Lung (tissue), 12 donors: Measurements from ENCODE around the gene GDE1. TPM values are rescaled to one million over a fixed set of nuclear protein-coding genes. Genes with fewer than 3 reads are reported as not detected.

Experiments used
- ATAC-seq: fragments of 200-7000 bp; cut with Tn5 transposase; one replicate; pipeline ENCODE4 v1.9.1; 2020; ENCODE audit warnings: moderate number of reproducible peaks; ENCODE audit not compliant: insufficient read depth, low FRiP score
- DNase-seq, 3 donors: peaks; one replicate each; pipeline ENCODE4 v3.0.0-alpha.2; 2013 to 2017
- H3K27ac ChIP-seq, 2 donors: one replicate each; pipeline ENCODE4 v1.5.1; 2013; ENCODE audit warnings: mild to moderate bottlenecking in 2 of 2, moderate library complexity in 2 of 2, control low read depth in 1 of 2, inconsistent platforms in 1 of 2, low read depth in 1 of 2, low read length in 1 of 2
- H3K27me3 ChIP-seq, 3 donors: one replicate each; pipeline ENCODE4 v1.5.1; 2013; ENCODE audit warnings: low read length in 2 of 3; ENCODE audit not compliant: control insufficient read depth in 3 of 3, insufficient read depth in 3 of 3
- H3K36me3 ChIP-seq, 4 donors: one replicate each; pipeline ENCODE4 v1.5.1; 2013; ENCODE audit warnings: low read length in 4 of 4, mild to moderate bottlenecking in 1 of 4, moderate library complexity in 1 of 4; ENCODE audit not compliant: control insufficient read depth in 4 of 4, insufficient read depth in 4 of 4
- H3K4me1 ChIP-seq, 5 donors: one replicate each; pipeline ENCODE4 v1.5.1; 2013; ENCODE audit warnings: low read length in 5 of 5, mild to moderate bottlenecking in 2 of 5, moderate library complexity in 1 of 5; ENCODE audit not compliant: control insufficient read depth in 5 of 5, insufficient read depth in 5 of 5
- H3K4me3 ChIP-seq: one replicate; pipeline ENCODE4 v1.5.1; 2013; ENCODE audit warnings: mild to moderate bottlenecking, control low read depth, moderate library complexity
- H3K9ac ChIP-seq, 2 donors: one replicate each; pipeline ENCODE4 v1.5.1; 2013; ENCODE audit warnings: low read length in 2 of 2, control low read depth in 1 of 2; ENCODE audit not compliant: insufficient read depth in 1 of 2
- H3K9me3 ChIP-seq, 4 donors: one replicate each; pipeline ENCODE4 v1.5.1; 2013; ENCODE audit warnings: low read length in 3 of 4, mild to moderate bottlenecking in 1 of 4, moderate library complexity in 1 of 4; ENCODE audit not compliant: control insufficient read depth in 4 of 4, insufficient read depth in 3 of 4
- WGBS, 2 donors: extraction: QIAGEN DNeasy Blood & Tissue Kit; methylation state at CpG; one replicate each; pipeline ENCODE4 v1.1.7; 2013; 5-methylcytosine and 5-hydroxymethylcytosine counted together
- polyA plus RNA-seq, 2 donors: library from polyadenylated mRNA; stranded (reverse); fragments of 200-250 nt; gene quantifications; one replicate each; pipeline ENCODE4 v1.2.1, GENCODE V29; 2013
- total RNA-seq, 2 donors: library from RNA; depleted of rRNA in 1 of 2; stranded (reverse); fragments of >200 nt in 1 of 2; gene quantifications; one replicate each; pipeline ENCODE4 v1.2.1, GENCODE V29; 2014 to 2021
- TF ChIP-seq, protein P1 (sequence below): IDR thresholded peaks from 2 replicates; pipeline ENCODE4 v1.5.1; 2012; ENCODE audit warnings: mild to moderate bottlenecking; ENCODE audit errors: control extremely low read depth, extremely low read depth
- donor health status: control.
- donor health status: control.
- donor health status: Bipolar disorder and iron deficiency.
- donor health status: healthy.
- donor health status: DM: yes; HTN: yes; CAD: no.

GDE1 gene
- total and polyA plus RNA-seq, 4 donors = 38.7 to 74.9 (median 61.4) TPM

- TF ChIP-seq, protein P1, sequence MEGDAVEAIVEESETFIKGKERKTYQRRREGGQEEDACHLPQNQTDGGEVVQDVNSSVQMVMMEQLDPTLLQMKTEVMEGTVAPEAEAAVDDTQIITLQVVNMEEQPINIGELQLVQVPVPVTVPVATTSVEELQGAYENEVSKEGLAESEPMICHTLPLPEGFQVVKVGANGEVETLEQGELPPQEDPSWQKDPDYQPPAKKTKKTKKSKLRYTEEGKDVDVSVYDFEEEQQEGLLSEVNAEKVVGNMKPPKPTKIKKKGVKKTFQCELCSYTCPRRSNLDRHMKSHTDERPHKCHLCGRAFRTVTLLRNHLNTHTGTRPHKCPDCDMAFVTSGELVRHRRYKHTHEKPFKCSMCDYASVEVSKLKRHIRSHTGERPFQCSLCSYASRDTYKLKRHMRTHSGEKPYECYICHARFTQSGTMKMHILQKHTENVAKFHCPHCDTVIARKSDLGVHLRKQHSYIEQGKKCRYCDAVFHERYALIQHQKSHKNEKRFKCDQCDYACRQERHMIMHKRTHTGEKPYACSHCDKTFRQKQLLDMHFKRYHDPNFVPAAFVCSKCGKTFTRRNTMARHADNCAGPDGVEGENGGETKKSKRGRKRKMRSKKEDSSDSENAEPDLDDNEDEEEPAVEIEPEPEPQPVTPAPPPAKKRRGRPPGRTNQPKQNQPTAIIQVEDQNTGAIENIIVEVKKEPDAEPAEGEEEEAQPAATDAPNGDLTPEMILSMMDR = no peak
- Histone ChIP-seq H3K4me3 (no peak overlapping the region), H3K27me3 (no peaks in the 10 kb centered on the region), H3K36me3 (peaks cover 16 to 37% (median 21%) of the 10 kb centered on the region in 4 donors), H3K27ac (no peak overlapping the region), H3K9me3 (no peaks in the 10 kb centered on the region), H3K9ac (no peak overlapping the region), H3K4me1 (no peaks in the 10 kb centered on the region)
- 89 to 97% methylated on average over 4 of the region's 4 CpGs for WGBS, 2 donors
- ATAC-seq (no peak), DNase-seq (no peak)
Measured at GRCh38 chr16:19506965-19507364, 14.9 kb downstream of the GDE1 start.

DNA sequence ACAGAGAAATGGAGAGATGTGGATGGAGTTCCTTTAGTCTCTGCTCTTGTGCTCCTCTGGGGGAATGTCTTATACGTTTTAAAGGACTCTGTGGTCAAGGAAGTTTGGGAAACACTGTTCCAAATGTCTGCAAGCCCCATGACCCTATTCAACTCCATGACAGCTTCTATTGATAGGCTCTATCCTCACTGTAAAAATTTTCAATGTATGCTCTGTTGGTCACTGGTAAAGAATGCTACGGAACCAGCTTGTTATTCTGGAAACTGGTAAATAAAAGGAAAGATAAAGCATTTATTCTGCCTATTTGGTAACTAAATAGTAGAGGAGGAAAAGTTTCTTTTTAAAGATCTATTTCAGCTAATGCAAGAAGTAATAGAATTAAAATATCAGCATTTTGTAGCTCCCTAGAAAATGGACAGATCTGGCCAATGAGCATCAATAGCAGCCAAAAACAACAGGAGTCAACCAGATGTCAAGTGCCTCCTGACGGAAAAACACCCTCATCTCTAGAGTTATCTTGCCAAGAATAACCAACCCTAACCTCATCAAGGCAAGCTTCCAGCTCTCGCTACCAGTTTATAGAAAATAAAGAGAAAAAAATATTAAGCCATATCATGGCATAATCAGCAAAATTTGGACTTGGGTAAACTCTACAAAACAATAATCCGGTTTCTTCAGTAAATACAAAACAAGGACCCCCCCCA is 16.1 kb downstream of the GDE1 start:
- ATAC-seq (no peak), DNase-seq (no peak)
- Histone ChIP-seq H3K4me1 (no peaks in the 10 kb centered on the region), H3K27ac (no peak overlapping the region), H3K4me3 (no peak overlapping the region), H3K27me3 (no peaks in the 10 kb centered on the region), H3K9me3 (no peaks in the 10 kb centered on the region), H3K36me3 (peaks cover 19 to 40% (median 25%) of the 10 kb centered on the region in 4 donors), H3K9ac (no peak overlapping the region)
- WGBS, 2 donors = 67 to 81% methylated on average over 5 of the region's 5 CpGs
- TF ChIP-seq, protein P1 = no peak

- ATAC-seq (no peak), DNase-seq (no peak)
- peaks cover 15 to 35% (median 26%) of the 10 kb centered on the region in 4 donors for H3K36me3 ChIP-seq
- H3K4me3 ChIP-seq = no peak overlapping the region
- WGBS, 2 donors = 95 to 96% methylated on average over 5 of the region's 5 CpGs
- H3K27me3 ChIP-seq = no peaks in the 10 kb centered on the region
- H3K4me1 ChIP-seq = no peaks in the 10 kb centered on the region
- TF ChIP-seq, protein P1 = no peak
- no peaks in the 10 kb centered on the region for H3K9me3 ChIP-seq
- H3K27ac ChIP-seq = no peak overlapping the region
- no peak overlapping the region for H3K9ac ChIP-seq
Measured at GRCh38 chr16:19503461-19504075, 18.3 kb downstream of the GDE1 start.
